Thymus (tissue), 11 donors: Measurements from ENCODE around the gene SMARCA4. TPM values are rescaled to one million over a fixed set of nuclear protein-coding genes. Genes with fewer than 3 reads are reported as not detected.
"Not testable (repeated sequence)": the region's sequence is repeated elsewhere in the genome, so short reads cannot be mapped to it uniquely, and the experiment has no call there.

Source experiments
- DNase-seq, 9 donors: peaks; one replicate each; pipeline ENCODE4 v3.0.0-alpha.2; 2013; ENCODE audit warnings: low spot score in 9 of 9, low read depth in 6 of 9, missing footprints in 1 of 9
- H3K27ac ChIP-seq, 2 donors: one replicate each; pipeline ENCODE4 v1.5.1; 2013; ENCODE audit warnings: control low read depth in 1 of 2, low read depth in 1 of 2, low read length in 1 of 2, mild to moderate bottlenecking in 1 of 2, moderate library complexity in 1 of 2
- H3K27me3 ChIP-seq, 2 donors: one replicate each; pipeline ENCODE4 v1.5.1; 2013; ENCODE audit warnings: low read length in 1 of 2; ENCODE audit not compliant: control insufficient read depth in 2 of 2, insufficient read depth in 1 of 2
- H3K36me3 ChIP-seq, 2 donors: one replicate each; pipeline ENCODE4 v1.5.1; 2013; ENCODE audit warnings: low read length in 1 of 2, mild to moderate bottlenecking in 1 of 2, moderate library complexity in 1 of 2; ENCODE audit not compliant: control insufficient read depth in 2 of 2, insufficient read depth in 2 of 2
- H3K4me1 ChIP-seq, 2 donors: one replicate each; pipeline ENCODE4 v1.5.1; 2013; ENCODE audit warnings: low read length in 2 of 2; ENCODE audit not compliant: control insufficient read depth in 2 of 2, insufficient read depth in 2 of 2
- H3K4me3 ChIP-seq, 2 donors: one replicate each; pipeline ENCODE4 v1.5.1; 2013; ENCODE audit warnings: low read length in 2 of 2, control low read depth in 1 of 2, mild to moderate bottlenecking in 1 of 2
- H3K9me3 ChIP-seq, 2 donors: one replicate each; pipeline ENCODE4 v1.5.1; 2013; ENCODE audit warnings: low read length in 1 of 2, mild to moderate bottlenecking in 1 of 2; ENCODE audit not compliant: control insufficient read depth in 2 of 2, insufficient read depth in 1 of 2
- WGBS: extraction: QIAGEN DNeasy Blood & Tissue Kit; methylation state at CpG from one replicate; pipeline ENCODE4 v1.1.7; 2013; 5-methylcytosine and 5-hydroxymethylcytosine counted together
- polyA plus RNA-seq: library from polyadenylated mRNA; stranded (reverse); fragments of 200-250 nt; gene quantifications from one replicate; pipeline ENCODE4 v1.2.3, GENCODE V29; 2013
- total RNA-seq: library from RNA; stranded (reverse); fragments of 120-200 nt; gene quantifications from one replicate; pipeline ENCODE4 v1.2.4, GENCODE V29; 2013
- donor health status: healthy.

The SMARCA4 gene
- total and polyA plus RNA-seq, 2 donors: 76.6 to 88.0 TPM

DNA sequence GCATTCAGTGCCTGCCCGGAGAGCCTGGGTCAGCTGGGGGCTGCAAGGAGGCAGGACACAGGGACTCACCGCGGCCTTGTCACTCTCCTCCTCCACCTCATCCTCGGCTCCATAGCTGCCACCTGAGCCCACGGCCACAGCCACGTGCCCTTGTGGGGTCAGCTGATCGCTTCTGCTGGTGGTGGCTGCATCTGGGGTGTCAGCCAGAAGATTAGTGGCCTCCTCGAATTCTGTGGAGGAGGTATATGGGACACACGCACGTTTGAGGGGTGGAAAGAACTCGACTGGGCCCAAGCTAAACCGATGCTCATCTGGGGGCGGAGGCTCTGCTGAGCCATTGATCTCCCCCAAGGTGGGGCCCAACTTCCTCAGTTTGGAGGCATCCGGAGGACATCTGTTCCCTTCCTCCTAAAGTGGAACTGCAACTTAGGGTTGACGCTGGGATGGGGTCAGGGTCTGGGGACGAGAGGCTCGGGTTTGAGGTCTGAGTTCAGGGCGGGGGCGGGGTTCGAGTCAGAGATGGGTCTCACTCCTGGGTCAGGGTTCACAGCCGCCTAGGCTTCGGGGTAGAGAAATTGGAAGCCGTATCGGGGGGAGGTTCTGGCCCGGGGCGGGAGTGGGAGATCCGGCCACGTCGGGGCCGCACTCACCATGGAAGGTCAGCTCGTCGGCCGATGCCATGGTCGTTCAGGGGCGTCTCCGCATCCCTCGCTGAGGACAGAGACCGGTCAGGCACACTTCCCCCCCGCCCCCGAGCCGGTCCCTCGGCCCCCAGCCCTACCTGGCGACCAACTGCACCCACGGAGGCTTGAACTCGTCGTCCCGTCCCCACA, 32.9 kb upstream of the SMARCA4 start:
- Histone ChIP-seq H3K27me3 (no peaks in the 10 kb centered on the region), H3K36me3 (peaks cover 33 to 43% of the 10 kb centered on the region in 2 donors), H3K27ac (peak overlapping the region; percentile 80 to 82), H3K4me1 (peaks cover 13 to 22% of the 10 kb centered on the region in 2 donors), H3K9me3 (no peaks in the 10 kb centered on the region), H3K4me3 (peak overlapping the region; percentile 82 to 98)
- WGBS: 9% methylated on average over 47 of the region's 47 CpGs
- peak in 3 of 9 donors; percentile 22 to 41 (median 27) for DNase-seq

DNA sequence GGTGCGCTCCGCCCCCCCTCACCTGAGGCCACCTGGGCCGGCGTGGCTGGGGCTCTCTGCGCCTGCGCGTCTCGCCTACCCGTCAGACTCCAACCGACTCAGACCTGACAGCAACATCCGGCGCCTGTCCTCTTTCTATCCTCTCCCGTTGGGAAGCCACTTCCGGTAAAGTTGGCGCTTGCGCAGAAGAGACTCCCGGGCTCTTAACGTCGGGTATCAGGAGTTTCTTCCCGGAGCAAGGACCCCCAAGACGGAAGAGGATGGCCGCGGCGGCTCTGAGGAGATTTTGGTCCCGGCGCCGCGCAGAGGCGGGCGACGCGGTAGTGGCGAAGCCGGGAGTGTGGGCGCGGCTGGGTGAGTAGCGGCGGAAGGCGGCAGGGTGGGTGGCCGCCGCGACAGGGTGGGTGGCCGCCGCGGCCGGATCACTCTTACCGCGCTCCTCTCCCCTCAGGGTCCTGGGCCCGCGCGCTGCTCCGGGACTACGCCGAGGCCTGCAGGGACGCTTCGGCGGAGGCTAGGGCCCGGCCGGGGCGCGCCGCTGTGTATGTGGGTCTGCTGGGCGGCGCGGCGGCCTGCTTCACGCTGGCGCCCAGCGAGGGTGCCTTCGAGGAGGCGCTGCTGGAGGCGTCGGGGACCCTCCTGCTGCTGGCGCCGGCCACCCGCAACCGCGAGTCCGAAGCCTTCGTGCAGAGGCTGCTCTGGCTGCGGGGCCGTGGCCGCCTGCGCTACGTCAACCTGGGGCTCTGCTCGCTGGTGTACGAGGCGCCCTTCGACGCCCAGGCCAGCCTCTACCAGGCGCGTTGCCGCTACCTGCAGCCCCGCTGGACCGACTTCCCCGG, 32.0 kb upstream of the SMARCA4 start, which contains the start of the genes TIMM29 and YIPF2:
Gene TIMM29 (plus strand): TSS at position 249 of the 839 bp plus-strand sequence. CDS start 12 bp downstream, at position 261.
Gene YIPF2 (minus strand): TSS at position 77 of the 839 bp plus-strand sequence. CDS start 229 bp downstream, outside the sequence.
- peak within 1 kb of the TSS; percentile 80 to 82 for H3K27ac ChIP-seq
- whole genome bisulfite sequencing: under 1% methylated on average over 96 of the region's 96 CpGs
- H3K36me3 ChIP-seq: peaks cover 32 to 38% of the 10 kb centered on the region in 2 donors

DNA sequence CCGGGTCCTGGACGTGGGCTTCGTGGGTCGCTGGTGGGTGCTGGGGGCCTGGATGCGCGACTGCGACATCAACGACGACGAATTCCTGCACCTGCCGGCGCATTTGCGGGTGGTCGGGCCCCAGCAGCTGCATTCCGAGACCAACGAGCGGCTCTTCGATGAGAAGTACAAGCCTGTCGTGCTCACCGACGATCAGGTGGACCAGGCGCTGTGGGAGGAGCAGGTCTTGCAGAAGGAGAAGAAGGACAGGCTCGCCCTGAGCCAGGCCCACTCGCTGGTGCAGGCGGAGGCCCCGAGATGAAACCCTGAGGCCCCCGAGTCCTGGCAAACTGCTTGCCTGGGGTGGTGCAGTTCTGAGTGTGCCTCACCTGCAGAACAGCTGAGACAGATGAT, 31.4 kb upstream of the SMARCA4 start:
- peak overlapping the region; percentile 82 to 98 for H3K4me3 ChIP-seq
- peak in 1 of 9 donors; percentile 30 for DNase-seq

More for the DNA sequence above, 32.0 kb upstream of the SMARCA4 start, which contains the start of the genes TIMM29 and YIPF2:
- Histone ChIP-seq H3K27me3 (no peaks in the 10 kb centered on the region), H3K9me3 (no peaks in the 10 kb centered on the region), H3K4me1 (peaks cover 13 to 22% of the 10 kb centered on the region in 2 donors), H3K4me3 (peak within 1 kb of the TSS; percentile 82 to 98)
- peak; percentile 91 to 99 (median 96) for DNase-seq

DNA sequence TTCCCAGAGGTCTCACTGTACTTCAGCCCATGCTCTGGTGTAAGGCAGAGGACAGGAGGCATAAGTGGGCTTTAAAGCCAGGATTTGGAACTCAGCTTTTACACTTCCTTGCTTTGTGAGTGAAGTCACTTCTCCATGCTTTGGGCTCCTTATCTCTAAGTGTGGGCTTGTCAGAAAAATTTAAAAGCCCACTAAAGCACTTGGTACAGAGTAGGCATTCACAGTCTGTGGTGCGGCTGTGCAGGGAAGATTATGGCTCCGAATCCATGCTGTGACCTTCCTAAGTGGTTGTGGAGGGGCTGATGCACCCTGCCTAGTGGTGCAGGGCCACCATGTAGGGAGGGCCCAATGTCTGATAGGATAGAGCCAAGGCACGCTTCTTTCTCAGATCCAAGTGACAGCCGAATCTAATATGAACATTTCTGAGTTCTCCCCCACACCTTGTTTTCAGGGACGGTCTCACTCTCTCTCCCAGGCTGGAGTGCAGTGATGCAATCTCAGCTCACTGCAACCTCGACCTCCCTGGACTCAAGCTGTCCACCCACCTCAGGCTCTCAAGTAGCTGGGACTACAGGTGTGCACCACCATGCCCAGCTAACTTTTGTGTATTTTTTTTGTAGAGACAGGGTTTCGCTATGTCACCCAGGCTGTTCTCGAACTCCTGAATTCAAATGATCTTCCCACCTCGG, 25.3 kb upstream of the SMARCA4 start:
- DNase-seq: no peak
- Histone ChIP-seq H3K27me3 (no peaks in the 10 kb centered on the region), H3K9me3 (no peaks in the 10 kb centered on the region), H3K4me1 (peaks cover 0 to 9% of the 10 kb centered on the region in 2 donors), H3K36me3 (peaks cover 8 to 16% of the 10 kb centered on the region in 2 donors), H3K27ac (no peak overlapping the region), H3K4me3 (no peak overlapping the region)
- 98% methylated on average over 9 of the region's 9 CpGs for WGBS

More for the DNA sequence above, 31.4 kb upstream of the SMARCA4 start:
- no peaks in the 10 kb centered on the region for H3K27me3 ChIP-seq
- peaks cover 13 to 22% of the 10 kb centered on the region in 2 donors for H3K4me1 ChIP-seq
- 14% methylated on average over 27 of the region's 27 CpGs for WGBS
- peak overlapping the region; percentile 35 to 80 for H3K27ac ChIP-seq
- no peaks in the 10 kb centered on the region for H3K9me3 ChIP-seq
- peaks cover 26 to 31% of the 10 kb centered on the region in 2 donors for H3K36me3 ChIP-seq

DNA sequence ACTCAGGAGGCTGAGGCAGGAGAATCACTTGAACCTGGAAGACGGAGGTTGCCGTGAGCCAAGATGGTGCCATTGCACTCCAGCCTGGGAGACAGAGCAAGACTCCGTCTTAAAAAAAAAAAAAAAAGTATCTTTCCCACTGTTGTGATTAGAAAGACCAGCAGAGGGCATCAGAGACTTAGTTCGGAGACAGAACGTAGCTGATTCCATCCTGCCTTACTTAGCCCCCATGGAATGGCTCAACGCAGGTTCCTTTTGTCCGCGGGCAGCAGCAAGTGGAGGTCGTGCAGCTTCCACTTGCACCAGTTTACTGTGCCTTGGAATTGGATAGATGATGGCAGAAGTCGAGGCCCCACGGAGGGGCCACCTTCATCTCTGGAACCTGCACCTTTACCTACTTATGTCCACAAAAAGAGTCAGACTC, 24.2 kb upstream of the SMARCA4 start:
- Histone ChIP-seq H3K27me3 (no peaks in the 10 kb centered on the region), H3K9me3 (no peaks in the 10 kb centered on the region), H3K4me3 (no peak overlapping the region), H3K4me1 (peaks cover 0 to 9% of the 10 kb centered on the region in 2 donors), H3K27ac (no peak overlapping the region), H3K36me3 (peaks cover 5 to 13% of the 10 kb centered on the region in 2 donors)
- peak in 8 of 9 donors; percentile 57 to 85 (median 68) for DNase-seq
- 9% methylated on average over 11 of the region's 11 CpGs for WGBS

DNA sequence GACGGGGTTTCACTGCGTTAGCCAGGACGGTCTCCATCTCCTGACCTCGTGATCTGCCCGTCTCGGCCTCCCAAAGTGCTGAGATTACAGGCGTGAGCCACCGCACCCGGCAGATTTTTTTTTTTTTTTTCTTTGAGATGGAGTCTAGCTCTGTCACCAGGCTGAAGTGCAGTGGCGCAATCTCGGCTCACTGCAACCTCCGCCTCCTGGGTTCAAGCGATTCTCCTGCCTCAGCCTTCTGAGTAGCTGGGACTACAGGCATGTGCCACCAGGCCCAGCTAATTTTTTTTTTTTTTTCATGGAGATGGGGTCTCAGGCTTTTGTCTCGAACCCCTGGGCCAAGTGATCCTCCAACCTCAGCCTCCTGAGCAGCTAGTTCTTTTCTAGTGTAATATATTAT, 19.2 kb upstream of the SMARCA4 start:
- H3K27me3 ChIP-seq, H3K9me3 ChIP-seq, H3K4me3 ChIP-seq, H3K36me3 ChIP-seq, DNase-seq, H3K27ac ChIP-seq: not testable (repeated sequence)
- peaks cover 6 to 24% of the 10 kb centered on the region in 2 donors for H3K4me1 ChIP-seq
- WGBS: 92% methylated on average over 14 of the region's 14 CpGs

DNA sequence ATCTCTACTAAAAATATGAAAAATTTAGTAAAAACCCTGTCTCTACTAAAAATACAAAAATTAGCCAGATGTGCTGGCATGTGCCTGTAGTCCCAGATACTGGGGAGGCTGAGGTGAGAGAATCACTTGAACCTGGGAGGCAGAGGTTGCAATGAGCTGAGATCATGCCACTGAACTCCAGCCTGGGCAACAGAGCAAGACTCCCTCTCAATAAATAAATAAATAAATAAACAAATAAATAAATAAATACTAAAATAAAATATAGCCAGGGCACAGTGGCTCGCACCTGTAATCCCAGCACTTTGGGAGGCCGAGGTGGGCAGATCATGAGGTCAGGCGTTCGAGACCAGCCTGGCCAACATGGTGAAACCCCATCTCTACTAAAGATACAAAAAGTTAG, 17.4 kb upstream of the SMARCA4 start:
- Histone ChIP-seq H3K4me1 (peaks cover 6 to 22% of the 10 kb centered on the region in 2 donors), H3K27ac (peak overlapping the region in 1 of 2 donors; percentile 48)
- H3K27me3 ChIP-seq, H3K9me3 ChIP-seq, DNase-seq, H3K4me3 ChIP-seq, H3K36me3 ChIP-seq: not testable (repeated sequence)
- WGBS: 100% methylated on average over 4 of the region's 4 CpGs

DNA sequence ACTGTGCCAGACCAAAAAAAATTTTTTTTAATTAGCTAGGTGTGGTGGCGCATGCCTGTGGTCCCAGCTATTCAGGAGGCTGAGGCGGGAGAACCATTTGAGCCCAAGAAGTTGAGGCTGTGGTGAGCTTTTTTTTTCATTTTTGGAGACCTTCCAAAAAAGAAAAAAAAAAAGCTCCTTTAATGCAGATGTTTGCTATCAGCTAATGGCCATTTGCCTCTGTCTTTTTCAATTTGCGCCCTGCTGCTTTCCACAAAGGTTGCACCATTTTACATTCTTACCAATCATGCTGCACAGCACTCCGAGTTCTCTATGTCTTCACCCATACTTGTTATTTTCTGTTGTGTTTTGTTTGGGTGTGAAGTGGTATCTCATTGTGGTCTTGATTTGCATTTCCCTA, 15.6 kb upstream of the SMARCA4 start:
- Histone ChIP-seq H3K9me3 (no peaks in the 10 kb centered on the region), H3K4me1 (peaks cover 6 to 15% of the 10 kb centered on the region in 2 donors), H3K27me3 (no peaks in the 10 kb centered on the region), H3K27ac (no peak overlapping the region), H3K4me3 (no peak overlapping the region), H3K36me3 (no peaks in the 10 kb centered on the region)
- no peak for DNase-seq
- WGBS: 97% methylated on average over 4 of the region's 4 CpGs
